ENCODE data around the gene EFR3B. TPM values are rescaled to one million over a fixed set of nuclear protein-coding genes. Genes with fewer than 3 reads are reported as not detected.

EFR3B gene
- total and polyA plus RNA-seq, 2 of the 13 experiments (the other 11 are each of a cell fraction or from before 2014, with no cell fraction given) = 0.42 TPM

DNA sequence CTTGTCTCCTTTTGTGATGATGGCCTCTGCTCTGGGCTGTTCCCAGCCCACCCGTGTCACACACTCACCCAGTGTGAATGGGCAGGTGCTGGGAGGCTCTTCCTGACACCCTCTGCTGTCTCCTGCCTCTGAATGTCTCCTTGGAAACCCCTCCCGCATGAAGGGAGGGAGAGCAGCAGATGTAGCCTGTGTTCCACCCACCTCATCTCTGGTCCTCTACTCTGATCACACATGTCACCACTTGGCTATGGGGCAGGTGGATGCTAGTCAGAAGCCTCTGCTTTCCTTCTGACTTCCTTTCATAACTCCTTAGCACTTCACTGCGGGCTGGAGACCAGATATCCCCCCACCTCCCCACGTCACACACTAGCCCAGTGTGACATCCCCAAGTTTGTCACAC lies 23.9 kb downstream of the EFR3B start:
- FAIRE-seq = no peak
- no peaks in the 10 kb centered on the region for H3K79me2 ChIP-seq (ENCODE audit: insufficient read depth, low read length)
- in situ Hi-C loops (cut with HindIII; ENCODE audit: extremely low pct_ligation_motif_present, low pct_unique_long_range_greater_than_20kb) = no loop called here
- no peak for ATAC-seq
- 36% methylated on average over 4 of the region's 4 CpGs for WGBS (ENCODE audit: low lambda C conversion rate)
- H3K4me2 ChIP-seq (ENCODE audit: low read depth, low read length) = no peak overlapping the region
- no peak overlapping the region for H3K4me3 ChIP-seq (replicated peaks in 1 of 3; ENCODE audit: insufficient read depth in 1 of 3, low read depth in 2 of 3, low read length in 3 of 3)
- H3K4me1 ChIP-seq (ENCODE audit: insufficient read depth, low read length) = no peaks in the 10 kb centered on the region
- H4K20me1 ChIP-seq (ENCODE audit: insufficient read depth, low read length) = no peaks in the 10 kb centered on the region
- no TSS peak for BruUV-seq (replicated peaks)
- H3K9ac ChIP-seq (ENCODE audit: insufficient read depth, low read depth, low read length) = no peak overlapping the region
- no peaks in the 10 kb centered on the region for H3K27me3 ChIP-seq (ENCODE audit: control insufficient read depth in 1 of 2, insufficient read depth in 2 of 2, low read length in 2 of 2)
- H2AFZ ChIP-seq (ENCODE audit: low read length) = no peak overlapping the region
- ChIA-PET CTCF (ENCODE audit: low intra/inter-chr PET ratio, low total read pairs) (no interaction called here), POLR2A (no interaction called here)
- TF ChIP-seq, protein P1, sequence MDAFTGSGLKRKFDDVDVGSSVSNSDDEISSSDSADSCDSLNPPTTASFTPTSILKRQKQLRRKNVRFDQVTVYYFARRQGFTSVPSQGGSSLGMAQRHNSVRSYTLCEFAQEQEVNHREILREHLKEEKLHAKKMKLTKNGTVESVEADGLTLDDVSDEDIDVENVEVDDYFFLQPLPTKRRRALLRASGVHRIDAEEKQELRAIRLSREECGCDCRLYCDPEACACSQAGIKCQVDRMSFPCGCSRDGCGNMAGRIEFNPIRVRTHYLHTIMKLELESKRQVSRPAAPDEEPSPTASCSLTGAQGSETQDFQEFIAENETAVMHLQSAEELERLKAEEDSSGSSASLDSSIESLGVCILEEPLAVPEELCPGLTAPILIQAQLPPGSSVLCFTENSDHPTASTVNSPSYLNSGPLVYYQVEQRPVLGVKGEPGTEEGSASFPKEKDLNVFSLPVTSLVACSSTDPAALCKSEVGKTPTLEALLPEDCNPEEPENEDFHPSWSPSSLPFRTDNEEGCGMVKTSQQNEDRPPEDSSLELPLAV (CRISPR knock-in tag; conservative IDR thresholded peaks at IDR 0.05; ENCODE audit: low read depth) = no peak
- TF ChIP-seq KDM4B (CRISPR knock-in tag; IDR thresholded peaks at IDR 0.05) (no peak), ZNF354B (CRISPR knock-in tag; IDR thresholded peaks at IDR 0.05) (no peak), ELF1 (CRISPR knock-in tag; IDR thresholded peaks at IDR 0.05) (no peak), ZFP82 (CRISPR knock-in tag; IDR thresholded peaks at IDR 0.05; ENCODE audit: borderline replicate concordance) (no peak), SAFB2 (CRISPR knock-in tag; IDR thresholded peaks at IDR 0.05; ENCODE audit: borderline replicate concordance, low read depth) (no peak)
- intact Hi-C loops (cut with micrococcal nuclease; ENCODE audit: unreplicated experiment) = no loop called here
- no peaks in the 10 kb centered on the region for H3K9me3 ChIP-seq (ENCODE audit: low read length)
- H3K27ac ChIP-seq (ENCODE audit: extremely low read length, insufficient read depth, low read length) = no peak overlapping the region
- no peaks in the 10 kb centered on the region for H3K36me3 ChIP-seq (replicated peaks in 1 of 2; ENCODE audit: control insufficient read depth in 1 of 2, insufficient read depth in 2 of 2, low read length in 2 of 2)
- DNase-seq (ENCODE audit: low spot score) = no peak

DNA sequence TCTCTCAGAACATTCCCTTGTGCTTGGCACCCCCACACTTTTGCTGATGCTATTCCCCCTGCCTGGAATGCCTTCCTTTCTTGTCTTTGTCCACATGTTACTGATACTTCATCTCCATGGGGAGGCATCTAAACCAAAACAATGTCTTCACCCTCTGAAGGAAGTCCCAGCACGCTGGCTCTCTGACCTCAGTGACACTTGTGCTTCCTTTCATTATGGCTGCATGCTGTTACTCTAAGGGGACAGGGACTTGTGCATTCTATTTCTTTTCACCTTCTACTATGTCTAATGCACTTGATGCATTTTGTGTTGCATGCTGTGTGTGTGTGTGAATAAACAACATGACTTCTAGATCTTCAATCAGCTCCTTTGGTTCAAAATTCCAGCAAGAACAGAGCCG lies 24.6 kb downstream of the EFR3B start:
- no peak overlapping the region for H2AFZ ChIP-seq (ENCODE audit: low read length)
- no peaks in the 10 kb centered on the region for H4K20me1 ChIP-seq (ENCODE audit: insufficient read depth, low read length)
- no peak for DNase-seq (ENCODE audit: low spot score)
- no peaks in the 10 kb centered on the region for H3K79me2 ChIP-seq (ENCODE audit: insufficient read depth, low read length)
- in situ Hi-C loops (cut with HindIII; ENCODE audit: extremely low pct_ligation_motif_present, low pct_unique_long_range_greater_than_20kb) = no loop called here
- H3K27ac ChIP-seq (ENCODE audit: extremely low read length, insufficient read depth, low read length) = no peak overlapping the region
- H3K4me2 ChIP-seq (ENCODE audit: low read depth, low read length) = no peak overlapping the region
- H3K36me3 ChIP-seq (replicated peaks in 1 of 2; ENCODE audit: control insufficient read depth in 1 of 2, insufficient read depth in 2 of 2, low read length in 2 of 2) = no peaks in the 10 kb centered on the region
- FAIRE-seq = no peak
- CTCF ChIA-PET (ENCODE audit: low intra/inter-chr PET ratio, low total read pairs) = no interaction called here
- H3K27me3 ChIP-seq (ENCODE audit: control insufficient read depth in 1 of 2, insufficient read depth in 2 of 2, low read length in 2 of 2) = no peaks in the 10 kb centered on the region
- intact Hi-C loops (cut with micrococcal nuclease; ENCODE audit: unreplicated experiment) = no loop called here
- POLR2A ChIA-PET = no interaction called here
- no peaks in the 10 kb centered on the region for H3K4me1 ChIP-seq (ENCODE audit: insufficient read depth, low read length)
- no peaks in the 10 kb centered on the region for H3K9me3 ChIP-seq (ENCODE audit: low read length)
- TF ChIP-seq FOXO1 (CRISPR knock-in tag; IDR thresholded peaks at IDR 0.05) = no peak
- TF ChIP-seq ZNF7 (CRISPR knock-in tag; IDR thresholded peaks at IDR 0.05) = no peak
- no peak for TF ChIP-seq NFIB (CRISPR knock-in tag; IDR thresholded peaks at IDR 0.05; ENCODE audit: borderline replicate concordance)
- TF ChIP-seq ZBTB3 (CRISPR knock-in tag; IDR thresholded peaks at IDR 0.05; ENCODE audit: borderline replicate concordance, low read depth) = no peak
- no peak for TF ChIP-seq ZNF790 (CRISPR knock-in tag; IDR thresholded peaks at IDR 0.05; ENCODE audit: borderline replicate concordance)
- TF ChIP-seq, protein P2, sequence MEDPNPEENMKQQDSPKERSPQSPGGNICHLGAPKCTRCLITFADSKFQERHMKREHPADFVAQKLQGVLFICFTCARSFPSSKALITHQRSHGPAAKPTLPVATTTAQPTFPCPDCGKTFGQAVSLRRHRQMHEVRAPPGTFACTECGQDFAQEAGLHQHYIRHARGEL (CRISPR knock-in tag; IDR thresholded peaks at IDR 0.05) = no peak
- TF ChIP-seq SNAI1 (CRISPR knock-in tag; IDR thresholded peaks at IDR 0.05; ENCODE audit: borderline replicate concordance) = no peak
- no peak for ATAC-seq
- H3K4me3 ChIP-seq (replicated peaks in 1 of 3; ENCODE audit: insufficient read depth in 1 of 3, low read depth in 2 of 3, low read length in 3 of 3) = no peak overlapping the region
- H3K9ac ChIP-seq (ENCODE audit: insufficient read depth, low read depth, low read length) = no peak overlapping the region
- BruUV-seq (replicated peaks) = no TSS peak
- WGBS (ENCODE audit: low lambda C conversion rate) = 18% methylated on average over 2 of the region's 2 CpGs
